GM06990 (cell line): ENCODE data around the gene TEX2.

ENCODE experiments used
- DNase-seq: peaks from one replicate; pipeline ENCODE4 v3.0.0-alpha.2; 2011; ENCODE audit not compliant: insufficient read length; ENCODE audit errors: extremely low read depth
- H3K27me3 ChIP-seq: replicated peaks from 2 replicates; pipeline ENCODE4 v1.6.0; 2011; ENCODE audit warnings: low read length; ENCODE audit not compliant: control insufficient read depth, insufficient read depth
- H3K36me3 ChIP-seq: 2 replicates; pipeline ENCODE4 v1.5.1; 2011; ENCODE audit warnings: low read length; ENCODE audit not compliant: control insufficient read depth, insufficient read depth
- H3K4me3 ChIP-seq: replicated peaks from 2 replicates; pipeline ENCODE4 v1.5.1; 2011; ENCODE audit warnings: low read depth, mild to moderate bottlenecking, control low read depth, low read length
- TF ChIP-seq, protein P1 (sequence below): IDR thresholded peaks from 2 replicates; pipeline ENCODE4 v1.5.1; 2011; ENCODE audit warnings: low read length, control low read depth, mild to moderate bottlenecking, inconsistent platforms; ENCODE audit not compliant: insufficient read depth, poor library complexity, severe bottlenecking

The TEX2 gene

GRCh38 chr17:64275016-64275415, 12.0 kb upstream of the TEX2 start:
- no peak for DNase-seq
- H3K4me3 ChIP-seq = no peak overlapping the region
- no peaks in the 10 kb centered on the region for H3K27me3 ChIP-seq
- TF ChIP-seq, protein P1, sequence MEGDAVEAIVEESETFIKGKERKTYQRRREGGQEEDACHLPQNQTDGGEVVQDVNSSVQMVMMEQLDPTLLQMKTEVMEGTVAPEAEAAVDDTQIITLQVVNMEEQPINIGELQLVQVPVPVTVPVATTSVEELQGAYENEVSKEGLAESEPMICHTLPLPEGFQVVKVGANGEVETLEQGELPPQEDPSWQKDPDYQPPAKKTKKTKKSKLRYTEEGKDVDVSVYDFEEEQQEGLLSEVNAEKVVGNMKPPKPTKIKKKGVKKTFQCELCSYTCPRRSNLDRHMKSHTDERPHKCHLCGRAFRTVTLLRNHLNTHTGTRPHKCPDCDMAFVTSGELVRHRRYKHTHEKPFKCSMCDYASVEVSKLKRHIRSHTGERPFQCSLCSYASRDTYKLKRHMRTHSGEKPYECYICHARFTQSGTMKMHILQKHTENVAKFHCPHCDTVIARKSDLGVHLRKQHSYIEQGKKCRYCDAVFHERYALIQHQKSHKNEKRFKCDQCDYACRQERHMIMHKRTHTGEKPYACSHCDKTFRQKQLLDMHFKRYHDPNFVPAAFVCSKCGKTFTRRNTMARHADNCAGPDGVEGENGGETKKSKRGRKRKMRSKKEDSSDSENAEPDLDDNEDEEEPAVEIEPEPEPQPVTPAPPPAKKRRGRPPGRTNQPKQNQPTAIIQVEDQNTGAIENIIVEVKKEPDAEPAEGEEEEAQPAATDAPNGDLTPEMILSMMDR = no peak
- no peaks in the 10 kb centered on the region for H3K36me3 ChIP-seq

DNA sequence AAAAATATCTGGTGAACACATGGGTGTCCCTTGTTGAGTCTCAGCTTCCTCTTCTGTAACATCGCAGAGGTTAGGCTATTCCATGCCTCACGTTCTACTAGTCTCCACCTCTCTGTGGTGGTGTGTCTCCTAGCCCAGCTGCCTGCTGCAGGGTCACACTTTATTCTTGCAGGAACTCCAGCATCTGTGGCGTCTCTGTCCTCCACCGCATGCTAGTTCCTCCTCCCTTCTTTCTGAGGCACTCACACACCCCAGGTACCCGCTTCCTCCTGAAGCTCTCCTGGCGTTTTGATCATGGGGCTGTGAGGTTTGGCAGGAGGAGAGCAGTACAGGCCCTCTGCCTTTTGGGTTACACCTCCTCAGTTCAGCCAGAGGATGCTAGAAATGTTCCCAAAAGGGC, 9.9 kb upstream of the TEX2 start:
- no peaks in the 10 kb centered on the region for H3K27me3 ChIP-seq
- no peak for DNase-seq
- TF ChIP-seq, protein P1 = no peak
- H3K36me3 ChIP-seq = no peaks in the 10 kb centered on the region
- H3K4me3 ChIP-seq = no peak overlapping the region

GRCh38 chr17:64270885-64271284, 7.8 kb upstream of the TEX2 start:
- TF ChIP-seq, protein P1 = no peak
- H3K4me3 ChIP-seq = peak overlapping the region; percentile 12
- H3K27me3 ChIP-seq = no peaks in the 10 kb centered on the region
- DNase-seq = no peak
- H3K36me3 ChIP-seq = no peaks in the 10 kb centered on the region

- Histone ChIP-seq H3K36me3 (no peaks in the 10 kb centered on the region), H3K4me3 (no peak overlapping the region), H3K27me3 (no peaks in the 10 kb centered on the region)
- no peak for DNase-seq
- TF ChIP-seq, protein P1 = no peak
Measured at GRCh38 chr17:64269687-64270649, 6.9 kb upstream of the TEX2 start.

DNA sequence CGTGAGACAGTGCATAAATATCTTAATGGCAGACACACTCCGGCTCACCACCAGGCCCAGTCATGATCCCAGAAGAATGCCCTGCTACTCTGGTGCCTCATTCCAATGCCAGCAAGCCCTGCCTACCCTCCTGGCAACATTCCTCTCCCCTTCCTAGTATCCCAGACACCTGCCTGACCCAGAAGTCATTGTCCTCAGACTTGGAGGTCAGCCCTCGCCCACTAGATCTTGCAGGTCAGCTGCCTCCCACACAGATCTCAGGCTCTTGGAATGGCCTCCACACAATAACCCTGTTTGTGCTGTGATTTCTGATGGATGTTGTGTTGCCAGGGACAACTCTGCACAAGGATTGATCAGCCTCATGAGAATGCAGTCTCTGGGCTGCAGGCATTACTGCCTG, 1.8 kb upstream of the TEX2 start:
- Histone ChIP-seq H3K27me3 (no peaks in the 10 kb centered on the region), H3K4me3 (no peak overlapping the region), H3K36me3 (no peaks in the 10 kb centered on the region)
- no peak for DNase-seq
- TF ChIP-seq, protein P1 = no peak
